GM12872 (cell line): ENCODE measurements around the gene MFN2.

Experiments
- TF ChIP-seq, protein P1 (sequence below): IDR thresholded peaks from 3 replicates; pipeline ENCODE4 v1.5.1; 2011; ENCODE audit warnings: low read depth, mild to moderate bottlenecking, low read length, moderate library complexity; ENCODE audit not compliant: insufficient read depth

MFN2 gene

DNA sequence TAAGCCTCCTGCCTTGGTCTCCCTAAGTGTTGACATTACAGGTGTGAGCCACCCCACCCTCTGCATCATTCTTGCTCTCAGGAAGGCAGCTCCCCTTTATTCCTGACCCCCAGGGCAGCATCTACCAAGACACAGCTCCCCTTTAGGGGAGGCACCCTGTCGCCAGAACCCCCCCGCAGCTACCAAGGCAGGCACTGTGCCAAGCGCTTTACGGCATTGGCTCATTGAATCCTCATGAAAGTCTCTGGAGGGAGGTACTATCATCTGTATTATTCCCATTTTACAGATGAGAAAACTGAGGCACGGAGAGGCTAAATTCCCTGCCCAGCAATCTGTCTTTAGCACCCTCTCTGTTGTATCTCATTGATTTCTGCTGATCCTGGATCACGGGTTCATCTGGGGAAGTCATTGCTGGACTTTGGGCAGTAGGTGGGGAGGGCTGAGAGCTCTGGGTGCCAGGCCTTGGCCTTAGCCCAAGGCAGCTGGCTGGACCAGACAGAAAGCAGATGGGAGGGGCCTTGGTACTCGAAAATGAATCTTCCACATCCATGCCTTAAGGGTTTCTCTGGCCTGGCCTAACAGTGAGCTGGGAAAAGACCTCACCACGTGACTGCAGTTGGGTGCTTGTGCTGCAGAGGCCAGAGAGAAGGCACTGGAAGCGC is 39.9 kb upstream of the MFN2 start:
- TF ChIP-seq, protein P1, sequence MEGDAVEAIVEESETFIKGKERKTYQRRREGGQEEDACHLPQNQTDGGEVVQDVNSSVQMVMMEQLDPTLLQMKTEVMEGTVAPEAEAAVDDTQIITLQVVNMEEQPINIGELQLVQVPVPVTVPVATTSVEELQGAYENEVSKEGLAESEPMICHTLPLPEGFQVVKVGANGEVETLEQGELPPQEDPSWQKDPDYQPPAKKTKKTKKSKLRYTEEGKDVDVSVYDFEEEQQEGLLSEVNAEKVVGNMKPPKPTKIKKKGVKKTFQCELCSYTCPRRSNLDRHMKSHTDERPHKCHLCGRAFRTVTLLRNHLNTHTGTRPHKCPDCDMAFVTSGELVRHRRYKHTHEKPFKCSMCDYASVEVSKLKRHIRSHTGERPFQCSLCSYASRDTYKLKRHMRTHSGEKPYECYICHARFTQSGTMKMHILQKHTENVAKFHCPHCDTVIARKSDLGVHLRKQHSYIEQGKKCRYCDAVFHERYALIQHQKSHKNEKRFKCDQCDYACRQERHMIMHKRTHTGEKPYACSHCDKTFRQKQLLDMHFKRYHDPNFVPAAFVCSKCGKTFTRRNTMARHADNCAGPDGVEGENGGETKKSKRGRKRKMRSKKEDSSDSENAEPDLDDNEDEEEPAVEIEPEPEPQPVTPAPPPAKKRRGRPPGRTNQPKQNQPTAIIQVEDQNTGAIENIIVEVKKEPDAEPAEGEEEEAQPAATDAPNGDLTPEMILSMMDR, result no peak

DNA sequence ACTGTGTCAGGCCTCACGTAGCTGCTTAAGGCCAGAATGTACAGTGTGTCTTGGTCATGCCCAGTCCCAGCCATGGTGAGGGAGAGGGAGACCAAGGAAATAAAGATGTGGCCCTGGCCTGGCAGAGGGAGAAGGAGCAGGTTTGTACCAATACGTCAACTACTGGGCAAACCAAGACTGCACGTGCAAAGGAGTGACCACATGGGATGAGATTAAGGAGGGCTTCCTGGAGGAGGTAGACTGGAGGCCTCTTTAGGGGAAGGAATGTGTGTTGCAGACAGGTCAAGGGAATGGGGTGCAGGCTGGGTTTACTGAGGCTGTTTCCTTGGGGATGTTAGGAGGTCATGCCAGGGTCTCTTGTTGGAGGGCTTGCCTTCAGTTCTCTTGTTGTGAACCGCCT is 38.0 kb upstream of the MFN2 start:
- TF ChIP-seq, protein P1, result no peak

DNA sequence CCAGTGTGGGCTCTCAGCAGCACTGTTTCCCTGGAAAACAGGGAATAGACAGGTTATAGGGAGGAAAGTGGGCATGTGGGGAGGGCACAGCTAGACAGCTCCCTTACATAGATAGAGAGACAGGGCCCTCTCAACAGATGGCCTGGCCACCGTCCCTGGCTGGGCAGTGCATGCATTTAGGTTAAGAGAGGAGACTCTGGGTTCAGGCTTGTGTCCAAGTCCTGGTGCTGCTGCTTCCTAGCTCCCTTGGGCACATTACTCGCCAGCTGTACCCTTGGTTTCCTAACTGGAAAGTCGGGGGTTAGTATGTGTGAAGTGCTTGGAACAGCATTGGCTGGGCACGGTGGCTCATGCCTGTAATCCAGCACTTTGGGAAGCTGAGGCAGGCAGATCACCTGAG is 36.6 kb upstream of the MFN2 start:
- TF ChIP-seq, protein P1, result no peak

DNA sequence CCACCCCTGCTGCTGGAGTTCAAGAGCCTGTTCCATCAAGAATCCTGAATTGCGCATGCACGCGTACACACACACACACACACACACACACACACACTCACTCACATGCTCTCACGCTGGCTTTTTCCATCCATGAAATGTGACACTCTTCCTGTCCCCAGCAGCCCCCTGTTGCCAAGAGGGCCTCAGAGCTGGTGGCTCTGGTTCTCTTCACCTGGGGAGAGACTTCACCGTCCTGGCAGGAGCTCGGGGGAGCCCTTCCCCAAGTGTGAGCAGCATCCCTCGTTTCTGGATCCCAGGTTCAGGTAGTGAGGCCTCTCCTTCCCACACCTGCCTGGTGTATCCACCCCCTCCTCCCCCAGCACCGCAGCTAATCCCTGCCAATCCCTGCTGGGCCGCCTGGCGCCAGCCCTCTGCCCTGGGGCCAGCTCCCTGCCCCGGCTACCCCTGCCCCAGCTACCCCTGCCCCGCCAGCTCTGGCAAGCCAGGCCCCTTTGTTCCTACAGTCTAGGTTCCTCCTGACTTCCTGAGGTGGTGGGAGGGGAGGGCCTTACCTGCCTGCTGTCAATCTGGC is 35.8 kb upstream of the MFN2 start:
- TF ChIP-seq, protein P1, result no peak

DNA sequence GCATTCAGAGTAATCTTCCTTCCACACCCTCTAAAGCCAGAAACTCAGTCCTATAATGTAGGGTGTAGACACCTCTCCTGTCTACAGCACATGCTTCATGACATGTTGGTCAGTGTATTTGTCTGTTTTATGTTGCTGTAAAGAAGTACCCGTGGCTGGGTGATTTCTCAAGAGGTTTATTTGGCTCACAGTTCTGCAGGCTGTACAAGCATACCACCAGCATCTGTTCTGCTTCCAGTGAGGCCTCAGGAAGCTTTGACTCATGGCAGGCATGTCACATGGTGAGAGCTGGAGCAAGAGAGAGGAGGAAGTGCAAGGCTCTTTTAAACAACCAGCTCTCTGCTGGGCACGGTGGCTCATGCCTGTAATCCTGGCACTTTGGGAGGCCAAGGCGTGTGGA is 33.6 kb upstream of the MFN2 start:
- TF ChIP-seq, protein P1, result no peak

DNA sequence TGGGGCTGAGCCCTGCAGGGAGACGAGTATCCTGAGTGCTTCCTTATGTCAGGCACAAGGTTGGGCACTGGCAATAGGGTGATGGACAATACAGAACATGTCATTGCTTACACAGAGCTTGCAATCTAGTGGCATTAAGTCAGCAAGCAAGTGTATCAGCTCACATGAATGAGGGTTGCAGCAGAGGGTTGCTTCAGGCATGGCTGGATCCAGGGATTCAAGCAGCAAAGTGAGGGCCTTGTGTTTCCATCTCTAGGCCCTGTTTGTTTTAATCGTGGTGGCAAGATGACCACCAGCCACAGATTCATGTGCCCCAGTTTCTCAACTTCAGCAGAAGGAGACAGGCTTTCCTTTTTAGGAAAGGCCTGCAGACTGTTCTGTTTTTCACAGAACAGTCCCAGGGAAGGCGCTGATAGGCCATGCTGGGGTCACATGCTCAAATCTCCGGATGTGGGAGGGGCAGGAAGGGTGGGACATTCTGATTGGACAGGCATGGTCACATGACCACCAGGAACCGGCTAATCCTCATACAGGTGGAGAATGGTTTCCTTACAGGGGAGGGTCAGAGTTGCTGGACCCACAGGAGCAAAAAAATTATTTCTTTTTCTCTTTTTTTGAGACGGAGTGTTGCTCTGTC is 31.3 kb upstream of the MFN2 start:
- TF ChIP-seq, protein P1, result no peak

DNA sequence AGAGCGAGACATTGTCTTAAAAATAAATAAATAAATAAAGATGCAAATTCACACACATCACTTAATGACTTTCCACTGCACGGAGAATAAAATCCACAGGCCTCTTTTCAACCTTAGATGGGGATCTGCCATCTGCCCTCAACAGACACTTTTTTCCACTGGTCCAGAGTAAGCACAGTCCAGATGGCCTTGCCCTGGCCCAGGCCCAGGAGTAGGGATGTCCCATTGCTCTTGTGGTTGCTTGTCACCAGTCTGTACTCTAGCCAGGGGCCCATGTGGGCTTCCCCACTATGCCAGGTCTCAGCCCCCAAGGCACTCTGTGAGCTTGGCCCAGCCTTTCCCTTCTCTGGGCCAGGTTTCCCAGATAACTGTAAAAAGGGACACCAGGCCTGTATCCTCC is 28.3 kb upstream of the MFN2 start:
- TF ChIP-seq, protein P1, result no peak
